GM12874 (cell line): ENCODE measurements around the gene GFPT1.

ENCODE experiments used
- TF ChIP-seq, protein P1 (sequence below): IDR thresholded peaks from 2 replicates; pipeline ENCODE4 v1.5.1; 2011; ENCODE audit warnings: low read depth, mild to moderate bottlenecking, control low read depth, low read length, moderate library complexity; ENCODE audit not compliant: insufficient read depth

The GFPT1 gene

DNA sequence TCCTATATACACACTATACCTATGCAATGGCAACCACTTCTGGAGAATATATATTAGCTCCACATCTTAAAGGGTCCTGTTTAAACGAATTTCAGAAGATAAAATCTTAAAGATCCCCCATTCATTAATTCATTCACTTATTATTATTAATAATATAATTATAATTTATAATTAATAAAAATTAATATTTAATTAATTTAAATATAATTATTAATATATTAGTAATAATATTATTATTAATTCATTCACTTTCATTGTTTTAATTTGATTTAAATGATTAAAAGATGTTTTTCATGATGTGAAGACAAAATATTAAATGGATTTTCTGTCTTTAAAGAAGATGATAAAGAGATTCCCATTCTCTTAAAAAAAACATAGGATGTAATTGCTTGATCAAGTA, 29.1 kb upstream of the GFPT1 start:
- TF ChIP-seq, protein P1, sequence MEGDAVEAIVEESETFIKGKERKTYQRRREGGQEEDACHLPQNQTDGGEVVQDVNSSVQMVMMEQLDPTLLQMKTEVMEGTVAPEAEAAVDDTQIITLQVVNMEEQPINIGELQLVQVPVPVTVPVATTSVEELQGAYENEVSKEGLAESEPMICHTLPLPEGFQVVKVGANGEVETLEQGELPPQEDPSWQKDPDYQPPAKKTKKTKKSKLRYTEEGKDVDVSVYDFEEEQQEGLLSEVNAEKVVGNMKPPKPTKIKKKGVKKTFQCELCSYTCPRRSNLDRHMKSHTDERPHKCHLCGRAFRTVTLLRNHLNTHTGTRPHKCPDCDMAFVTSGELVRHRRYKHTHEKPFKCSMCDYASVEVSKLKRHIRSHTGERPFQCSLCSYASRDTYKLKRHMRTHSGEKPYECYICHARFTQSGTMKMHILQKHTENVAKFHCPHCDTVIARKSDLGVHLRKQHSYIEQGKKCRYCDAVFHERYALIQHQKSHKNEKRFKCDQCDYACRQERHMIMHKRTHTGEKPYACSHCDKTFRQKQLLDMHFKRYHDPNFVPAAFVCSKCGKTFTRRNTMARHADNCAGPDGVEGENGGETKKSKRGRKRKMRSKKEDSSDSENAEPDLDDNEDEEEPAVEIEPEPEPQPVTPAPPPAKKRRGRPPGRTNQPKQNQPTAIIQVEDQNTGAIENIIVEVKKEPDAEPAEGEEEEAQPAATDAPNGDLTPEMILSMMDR, result no peak

DNA sequence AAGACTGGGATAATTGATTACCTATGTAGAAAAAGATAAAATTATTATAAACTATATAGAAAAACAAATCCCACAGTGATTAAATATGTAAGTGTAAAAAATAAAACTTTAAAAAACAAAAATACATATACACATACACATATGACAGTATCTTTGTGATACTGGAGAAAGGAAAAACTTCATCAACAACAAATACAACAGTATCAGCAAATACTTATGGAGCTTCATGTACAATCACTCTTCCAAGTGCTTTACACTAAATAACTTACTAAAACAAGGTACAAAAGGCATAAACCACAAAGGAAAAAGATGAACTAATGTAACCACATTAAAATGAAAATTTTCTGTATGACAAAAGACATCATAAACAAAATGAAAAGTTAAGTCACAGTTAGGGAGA, 24.1 kb upstream of the GFPT1 start:
- TF ChIP-seq, protein P1, result no peak

- TF ChIP-seq, protein P1, result no peak
Observed at GRCh38 chr2:69405306-69405705, 18.3 kb upstream of the GFPT1 start.

DNA sequence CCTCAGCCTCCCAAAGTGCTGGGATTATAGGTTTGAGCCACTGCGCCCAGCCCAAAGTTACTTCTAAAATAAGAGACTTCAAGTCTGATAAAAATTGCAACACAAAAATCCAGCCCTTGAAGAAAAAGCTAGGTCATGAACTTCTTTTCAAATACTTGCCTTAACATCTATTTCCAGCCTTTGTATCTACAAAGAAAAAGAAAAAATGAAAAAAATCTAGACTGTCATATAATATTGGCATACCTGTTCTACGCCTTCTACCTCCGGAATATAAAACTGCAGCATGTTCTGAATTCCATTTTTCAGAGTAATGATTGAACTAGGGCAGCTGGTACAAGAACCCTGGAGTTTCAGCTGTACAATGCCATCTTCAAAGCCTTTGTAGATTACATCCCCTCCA, 13.1 kb upstream of the GFPT1 start:
- TF ChIP-seq, protein P1, result no peak

DNA sequence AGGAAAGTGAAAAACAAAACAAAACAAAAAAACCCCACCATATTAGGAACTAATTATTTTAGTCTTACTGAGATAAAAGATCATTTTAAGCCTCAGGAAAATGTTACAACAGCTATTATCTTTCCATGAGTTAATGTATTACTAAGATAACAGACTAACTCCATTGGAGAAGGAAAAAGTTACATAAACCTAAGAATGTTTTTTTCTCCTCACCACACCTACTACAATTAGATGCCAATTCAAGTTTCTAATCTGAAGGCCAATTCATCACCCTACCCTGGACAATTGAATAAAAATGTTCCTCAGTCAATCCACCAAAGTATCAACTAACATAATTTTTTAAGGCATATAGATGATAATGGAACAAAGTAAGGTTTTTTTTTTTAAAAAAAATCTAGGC, 10.2 kb upstream of the GFPT1 start:
- TF ChIP-seq, protein P1, result no peak

GRCh38 chr2:69395866-69396265, 8.8 kb upstream of the GFPT1 start:
- TF ChIP-seq, protein P1, result no peak

DNA sequence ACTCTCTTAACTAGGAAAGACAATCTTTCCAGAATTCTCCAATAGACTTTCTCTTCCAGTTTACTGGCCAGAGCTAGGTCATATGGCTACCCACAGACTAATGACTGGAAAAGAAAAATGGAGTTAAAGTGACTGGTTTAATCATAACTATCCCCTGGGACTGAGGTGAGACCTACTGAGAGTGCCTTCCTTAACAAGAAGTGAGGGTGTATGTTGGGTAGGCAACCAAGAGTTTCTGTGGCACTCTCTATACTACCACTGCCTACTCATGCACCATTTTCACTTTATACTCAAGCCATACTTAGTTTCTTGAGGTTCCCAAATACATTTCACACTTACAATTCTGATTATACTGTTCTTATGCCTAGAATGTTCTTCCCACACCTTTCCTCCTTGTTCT, 6.9 kb upstream of the GFPT1 start:
- TF ChIP-seq, protein P1, result no peak

DNA sequence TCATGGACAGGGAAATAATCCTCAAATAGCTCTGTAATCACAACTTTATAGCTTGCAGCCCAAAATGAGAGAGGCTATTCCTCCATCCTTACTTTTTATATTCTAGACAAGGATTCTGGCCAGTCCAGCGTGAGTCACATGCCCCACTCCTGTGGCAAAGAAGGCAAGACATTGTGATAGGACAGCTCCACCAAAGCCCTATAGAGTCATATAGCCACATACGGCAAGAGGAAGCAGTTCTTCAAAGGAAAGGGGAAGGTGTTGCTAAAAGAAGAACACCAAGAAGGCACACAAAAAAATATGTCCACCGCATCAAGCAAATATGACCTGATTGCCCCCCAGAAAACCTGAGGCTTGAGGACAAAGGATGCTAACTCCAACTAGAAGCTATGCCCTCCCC, 3.4 kb upstream of the GFPT1 start:
- TF ChIP-seq, protein P1, result no peak
